Stomach (tissue), 4 donors: ENCODE measurements around the gene TBPL1.

ENCODE experiments used
- POLR2A ChIP-seq, 4 donors: fragments of 450-650 bp; IDR thresholded peaks; one replicate each; pipeline ENCODE4 v1.6.1; 2016; ENCODE audit warnings: antibody characterized with exemption in 4 of 4, control low read depth in 2 of 4, mild to moderate bottlenecking in 1 of 4, moderate library complexity in 1 of 4
- TF ChIP-seq, protein P1 (sequence below), 7 experiments: fragments of 450-650 bp in 4 of 7; fragments of 200-600 bp in 3 of 7; sonication (generic) in 3 of 7; IDR thresholded peaks; one replicate each; pipeline ENCODE4 v1.5.1; 2016 to 2019; ENCODE audit warnings: antibody characterized with exemption in 7 of 7, control low read depth in 2 of 7, mild to moderate bottlenecking in 1 of 7

DNA sequence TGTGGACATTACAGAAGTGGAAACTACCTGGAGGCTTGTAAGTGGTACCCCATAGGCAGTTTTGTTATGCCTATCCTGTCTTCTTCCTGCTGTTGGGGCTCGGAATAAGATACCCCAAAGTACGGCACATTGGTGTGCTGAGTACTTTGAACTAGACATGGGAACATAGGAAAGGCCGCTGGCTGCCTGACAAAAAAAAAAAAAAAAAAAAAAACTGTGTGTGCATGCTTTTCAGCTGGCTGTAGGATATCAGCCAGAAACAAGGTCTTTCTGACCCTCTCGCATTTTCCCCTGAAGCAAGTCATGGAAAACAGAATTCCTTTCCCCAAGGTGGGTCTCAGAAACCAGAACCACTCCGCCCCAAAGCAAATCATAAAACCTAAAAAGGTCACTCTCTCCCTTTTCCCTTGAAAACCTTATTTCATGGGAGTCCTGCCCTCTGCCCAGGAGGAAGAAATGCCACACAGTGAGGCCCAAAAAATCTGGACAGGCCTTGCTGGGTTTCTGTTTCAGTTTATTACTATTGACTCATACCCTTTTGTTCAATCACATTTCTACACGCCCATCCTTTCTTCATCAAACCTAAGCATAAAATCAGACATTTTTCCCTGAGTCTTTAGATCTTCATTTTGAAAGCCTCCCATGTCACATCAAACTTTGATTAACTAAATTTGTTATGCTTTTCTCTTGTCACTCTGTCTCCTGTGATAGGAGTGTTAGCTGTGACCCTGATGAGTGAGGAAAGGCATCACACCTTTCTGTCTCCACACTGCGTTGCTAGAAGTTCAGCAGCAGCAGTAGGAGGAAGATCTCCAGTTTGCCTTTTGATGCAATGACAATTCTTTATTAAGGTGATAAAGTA is 82.2 kb downstream of the TBPL1 start:
- TF ChIP-seq, protein P1, sequence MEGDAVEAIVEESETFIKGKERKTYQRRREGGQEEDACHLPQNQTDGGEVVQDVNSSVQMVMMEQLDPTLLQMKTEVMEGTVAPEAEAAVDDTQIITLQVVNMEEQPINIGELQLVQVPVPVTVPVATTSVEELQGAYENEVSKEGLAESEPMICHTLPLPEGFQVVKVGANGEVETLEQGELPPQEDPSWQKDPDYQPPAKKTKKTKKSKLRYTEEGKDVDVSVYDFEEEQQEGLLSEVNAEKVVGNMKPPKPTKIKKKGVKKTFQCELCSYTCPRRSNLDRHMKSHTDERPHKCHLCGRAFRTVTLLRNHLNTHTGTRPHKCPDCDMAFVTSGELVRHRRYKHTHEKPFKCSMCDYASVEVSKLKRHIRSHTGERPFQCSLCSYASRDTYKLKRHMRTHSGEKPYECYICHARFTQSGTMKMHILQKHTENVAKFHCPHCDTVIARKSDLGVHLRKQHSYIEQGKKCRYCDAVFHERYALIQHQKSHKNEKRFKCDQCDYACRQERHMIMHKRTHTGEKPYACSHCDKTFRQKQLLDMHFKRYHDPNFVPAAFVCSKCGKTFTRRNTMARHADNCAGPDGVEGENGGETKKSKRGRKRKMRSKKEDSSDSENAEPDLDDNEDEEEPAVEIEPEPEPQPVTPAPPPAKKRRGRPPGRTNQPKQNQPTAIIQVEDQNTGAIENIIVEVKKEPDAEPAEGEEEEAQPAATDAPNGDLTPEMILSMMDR (IDR thresholded peaks at IDR 0.05): no peak
- TF ChIP-seq POLR2A (IDR thresholded peaks at IDR 0.05): no peak
